H1 (cell line): ENCODE results near the gene NFYB. TPM values are rescaled to one million over a fixed set of nuclear protein-coding genes. Genes with fewer than 3 reads are reported as not detected.

Source experiments
- CTCF ChIA-PET: fragments of 300-600 bp; sonication (Branson Sonifier 250); formaldehyde crosslinking; loops from one replicate; lab custom pipeline; 2021; ENCODE audit not compliant: partially characterized antibody; lab: Charles Lee
- POLR2A ChIA-PET: fragments of 300-600 bp; sonication (Branson Sonifier 250); formaldehyde crosslinking; loops from one replicate; lab custom pipeline; 2021; ENCODE audit warnings: inconsistent platforms; ENCODE audit not compliant: partially characterized antibody; lab: Charles Lee
- DNase-seq, 2 experiments: peaks; one replicate each; pipeline versions ENCODE4 v3.0.0 to v3.0.0-alpha.2; 2010 to 2022; ENCODE audit warnings: low spot score in 2 of 2, low read depth in 1 of 2, mixed read lengths in 1 of 2
- FAIRE-seq: peaks from 2 replicates; lab custom pipeline; 2011; peaks lifted over from hg19 to GRCh38; lab: Jason Lieb, UNC
- H2AFZ ChIP-seq: 2 replicates; pipeline ENCODE4 v1.8.1; 2012; ENCODE audit warnings: low read length, inconsistent platforms
- H2AK5ac ChIP-seq: 2 replicates; pipeline ENCODE4 v1.6.1; 2013; ENCODE audit warnings: low read depth, low read length
- H2BK120ac ChIP-seq: replicated peaks from 2 replicates; pipeline ENCODE3; 2013; ENCODE audit warnings: low read depth, low read length, inconsistent platforms
- H2BK12ac ChIP-seq: 2 replicates; pipeline ENCODE4 v1.6.1; 2013; ENCODE audit warnings: low read depth, low read length
- H2BK15ac ChIP-seq: 2 replicates; pipeline ENCODE4 v1.6.1; 2013; ENCODE audit warnings: low read length
- H2BK20ac ChIP-seq: 2 replicates; pipeline ENCODE4 v1.6.1; 2013; ENCODE audit warnings: low read length
- H2BK5ac ChIP-seq: 2 replicates; pipeline ENCODE4 v1.6.1; 2013; ENCODE audit warnings: low read depth, low read length
- H3K14ac ChIP-seq: 2 replicates; pipeline ENCODE4 v1.6.1; 2013; ENCODE audit warnings: inconsistent platforms; ENCODE audit not compliant: insufficient read length
- H3K18ac ChIP-seq: 2 replicates; pipeline ENCODE4 v1.6.1; 2013; ENCODE audit warnings: low read length; ENCODE audit errors: extremely low read depth
- H3K23ac ChIP-seq: 2 replicates; pipeline ENCODE4 v1.6.1; 2013; ENCODE audit warnings: inconsistent platforms; ENCODE audit not compliant: insufficient read length
- H3K23me2 ChIP-seq: 2 replicates; pipeline ENCODE4 v1.6.1; 2013; ENCODE audit warnings: low read depth, low read length
- H3K27ac ChIP-seq: 2 replicates; pipeline ENCODE4 v1.6.1; 2011; ENCODE audit warnings: low read depth, low read length, inconsistent platforms
- H3K27me3 ChIP-seq, 4 experiments: replicated peaks in 1 of 4; 1 replicate in 1 of 4; 2 replicates in 3 of 4; pipeline versions ENCODE4 v1.6.1 to v1.8.1; 2011 to 2013; ENCODE audit warnings: low read length in 3 of 4, mild to moderate bottlenecking in 3 of 4, inconsistent platforms in 2 of 4, mixed read lengths in 2 of 4, moderate library complexity in 1 of 4; ENCODE audit not compliant: control insufficient read depth in 3 of 4, insufficient read depth in 3 of 4; ENCODE audit errors: extremely low read depth in 1 of 4
- H3K36me3 ChIP-seq, 4 experiments: 2 replicates each; pipeline versions ENCODE4 v1.6.1 to v1.8.1; 2011 to 2013; ENCODE audit warnings: mild to moderate bottlenecking in 4 of 4, low read length in 3 of 4, moderate library complexity in 2 of 4, control low read depth in 1 of 4, inconsistent platforms in 1 of 4; ENCODE audit not compliant: insufficient read depth in 4 of 4, control insufficient read depth in 2 of 4
- H3K4ac ChIP-seq: replicated peaks from 2 replicates; pipeline ENCODE3; 2013; ENCODE audit warnings: low read length, low read depth, mixed read lengths, inconsistent platforms; ENCODE audit not compliant: insufficient read length
- H3K4me1 ChIP-seq, 4 experiments: replicated peaks in 1 of 4; 1 replicate in 1 of 4; 2 replicates in 3 of 4; pipeline versions ENCODE4 v1.6.1 to v1.8.1; 2011 to 2013; ENCODE audit warnings: low read length in 3 of 4, inconsistent platforms in 2 of 4, mixed read lengths in 1 of 4; ENCODE audit not compliant: insufficient read depth in 4 of 4, control insufficient read depth in 3 of 4
- H3K4me2 ChIP-seq, 2 experiments: 2 replicates each; pipeline versions ENCODE4 v1.6.1 to v1.8.1; 2011 to 2013; ENCODE audit warnings: low read depth in 2 of 2, low read length in 2 of 2, control low read depth in 1 of 2, inconsistent platforms in 1 of 2, mild to moderate bottlenecking in 1 of 2; ENCODE audit not compliant: insufficient read depth in 1 of 2
- H3K4me3 ChIP-seq, 4 experiments: fragments of 200-600, 300-600 bp in 1 of 4; sonication (generic), shearing (Covaris generic), sonication (Bioruptor Twin) in 1 of 4; 2 replicates each; pipeline versions ENCODE4 v1.5.1 to v1.8.1; 2011 to 2016; ENCODE audit warnings: low read length in 4 of 4, low read depth in 3 of 4, control low read depth in 2 of 4, inconsistent platforms in 2 of 4, mild to moderate bottlenecking in 2 of 4, mixed read lengths in 1 of 4, moderate library complexity in 1 of 4; ENCODE audit not compliant: insufficient read depth in 2 of 4; ENCODE audit errors: extremely low read depth in 1 of 4
- H3K56ac ChIP-seq: replicated peaks from 2 replicates; pipeline ENCODE3; 2013; ENCODE audit warnings: low read depth, mild to moderate bottlenecking, mixed read lengths, low read length, inconsistent platforms; ENCODE audit not compliant: insufficient read length
- H3K79me1 ChIP-seq: 2 replicates; pipeline ENCODE4 v1.6.1; 2013; ENCODE audit warnings: low read depth, low read length, control low read depth
- H3K79me2 ChIP-seq, 2 experiments: 2 replicates each; pipeline versions ENCODE4 v1.6.1 to v1.8.1; 2012 to 2013; ENCODE audit warnings: low read length in 2 of 2, mild to moderate bottlenecking in 2 of 2, inconsistent platforms in 1 of 2; ENCODE audit not compliant: insufficient read depth in 2 of 2, control insufficient read depth in 1 of 2
- H3K9ac ChIP-seq, 4 experiments: replicated peaks in 1 of 4; 1 replicate in 1 of 4; 2 replicates in 3 of 4; pipeline versions ENCODE4 v1.6.1 to v1.8.1; 2011 to 2013; ENCODE audit warnings: low read depth in 3 of 4, low read length in 3 of 4, control low read depth in 2 of 4, mild to moderate bottlenecking in 2 of 4, moderate library complexity in 2 of 4, inconsistent platforms in 1 of 4; ENCODE audit errors: extremely low read depth in 1 of 4
- H3K9me3 ChIP-seq, 2 experiments: 2 replicates each; pipeline versions ENCODE4 v1.6.1 to v1.8.1; 2012 to 2013; ENCODE audit warnings: mild to moderate bottlenecking in 2 of 2, moderate library complexity in 2 of 2, control low read depth in 1 of 2, inconsistent platforms in 1 of 2, low read depth in 1 of 2, low read length in 1 of 2, mixed read lengths in 1 of 2; ENCODE audit not compliant: insufficient read depth in 2 of 2
- H4K20me1 ChIP-seq, 2 experiments: replicated peaks in 1 of 2; 2 replicates each; pipeline versions ENCODE3 to v1.8.1; 2011 to 2013; ENCODE audit warnings: inconsistent platforms in 2 of 2, low read length in 2 of 2, mild to moderate bottlenecking in 1 of 2; ENCODE audit not compliant: insufficient read depth in 2 of 2, control insufficient read depth in 1 of 2
- H4K5ac ChIP-seq: 2 replicates; pipeline ENCODE4 v1.6.1; 2013; ENCODE audit warnings: low read length, low read depth, mixed read lengths, inconsistent platforms; ENCODE audit not compliant: insufficient read length
- H4K8ac ChIP-seq: 2 replicates; pipeline ENCODE4 v1.8.0; 2013; ENCODE audit warnings: mild to moderate bottlenecking, moderate library complexity, low read length, inconsistent platforms; ENCODE audit not compliant: insufficient read depth; ENCODE audit errors: extremely low read depth
- H4K91ac ChIP-seq: replicated peaks from 2 replicates; pipeline ENCODE3; 2013; ENCODE audit warnings: low read length, mixed read lengths, inconsistent platforms; ENCODE audit not compliant: insufficient read length
- BCL11A ChIP-seq, 2 experiments: IDR thresholded peaks; one replicate each; pipeline ENCODE4 v1.6.1; 2011; ENCODE audit warnings: low read depth in 2 of 2, low read length in 2 of 2, mild to moderate bottlenecking in 2 of 2
- CREB1 ChIP-seq: IDR thresholded peaks from 2 replicates; pipeline ENCODE4 v1.6.1; 2012; ENCODE audit warnings: inconsistent platforms
- CTBP2 ChIP-seq: IDR thresholded peaks from 2 replicates; pipeline ENCODE4 v1.7.0; 2011; ENCODE audit warnings: borderline replicate concordance, mild to moderate bottlenecking, moderate library complexity, mixed read lengths, low read length; ENCODE audit not compliant: insufficient read depth, insufficient read length
- EGR1 ChIP-seq: IDR thresholded peaks from 2 replicates; pipeline ENCODE4 v1.6.1; 2011; ENCODE audit warnings: low read depth, low read length, borderline replicate concordance
- HDAC2 ChIP-seq, 2 experiments: fragments of 300-600 bp in 1 of 2; sonication (generic) in 1 of 2; IDR thresholded peaks; 2 replicates each; pipeline ENCODE4 v1.6.1; 2011 to 2012; ENCODE audit warnings: low read depth in 2 of 2, low read length in 2 of 2, mild to moderate bottlenecking in 2 of 2, moderate library complexity in 2 of 2, borderline replicate concordance in 1 of 2, inconsistent platforms in 1 of 2
- KDM4A ChIP-seq: IDR thresholded peaks from one replicate; pipeline ENCODE4 v1.7.1; 2012; ENCODE audit warnings: low read depth, mild to moderate bottlenecking, moderate library complexity, low read length, inconsistent platforms; ENCODE audit not compliant: severe bottlenecking
- MAX ChIP-seq: IDR thresholded peaks from 2 replicates; pipeline ENCODE4 v1.6.1; 2012; ENCODE audit warnings: inconsistent platforms
- NRF1 ChIP-seq: IDR thresholded peaks from 2 replicates; pipeline ENCODE4 v1.6.1; 2011; ENCODE audit warnings: mild to moderate bottlenecking, low read depth, low read length, improper control_type of control experiment
- RNF2 ChIP-seq: fragments of 200-900, 300-1000 bp; sonication (generic); IDR thresholded peaks from 2 replicates; pipeline ENCODE4 v1.7.1; 2016; ENCODE audit warnings: borderline replicate concordance, low read depth, mild to moderate bottlenecking, antibody characterized with exemption, low read length; ENCODE audit not compliant: poor library complexity, severe bottlenecking; ENCODE audit errors: missing control alignments
- RXRA ChIP-seq: IDR thresholded peaks from 2 replicates; pipeline ENCODE4 v1.6.1; 2011; ENCODE audit warnings: low read depth, mild to moderate bottlenecking, low read length, moderate library complexity; ENCODE audit not compliant: insufficient read depth
- SRF ChIP-seq: IDR thresholded peaks from 2 replicates; pipeline ENCODE4 v1.6.1; 2011; ENCODE audit warnings: mild to moderate bottlenecking, low read depth, low read length, moderate library complexity
- ZNF274 ChIP-seq: IDR thresholded peaks from 2 replicates; pipeline ENCODE4 v1.7.0; 2012; ENCODE audit warnings: low read length, borderline replicate concordance; ENCODE audit errors: extremely low read depth
- polyA plus RNA-seq, 7 experiments: library from polyadenylated mRNA; depleted of rRNA in 3 of 7; stranded (reverse) in 5 of 7; unstranded in 2 of 7; fragments of >200 nt in 5 of 7; fragments of 200-250 nt in 2 of 7; gene quantifications; 1 replicate in 5 of 7; 2 replicates in 1 of 7; 4 replicates in 1 of 7; pipeline versions ENCODE4 v1.2.1 to v1.2.3, GENCODE V29; 2011 to 2013; ENCODE audit warnings: missing spikeins in 2 of 7, mixed read lengths in 2 of 7
- total RNA-seq: library from RNA; stranded (reverse); fragmentation: NEBNext Ultra II Directional; extraction: Animal tissue kit (Norgen Biotek cat#: 25700); gene quantifications from 2 replicates; pipeline ENCODE4 v1.2.1, GENCODE V29; 2021
- TF ChIP-seq, protein P1 (sequence below): IDR thresholded peaks from 2 replicates; pipeline ENCODE4 v1.6.1; 2011; ENCODE audit warnings: low read depth, mild to moderate bottlenecking, low read length; ENCODE audit not compliant: insufficient read depth

NFYB gene
- total and polyA plus RNA-seq, 2 of the 8 experiments (the other 6 are each of a cell fraction or from before 2014, with no cell fraction given), result 29.1 to 43.5 TPM

GRCh38 chr12:104115587-104115975 is 22.4 kb downstream of the NFYB start:
- Histone ChIP-seq H3K56ac (no peak overlapping the region), H3K9ac (no peak overlapping the region), H2BK12ac (no peak overlapping the region), H3K79me2 (no peaks in the 10 kb centered on the region), H3K18ac (no peak overlapping the region), H2BK120ac (no peak overlapping the region), H4K20me1 (no peaks in the 10 kb centered on the region), H4K5ac (no peak overlapping the region), H3K36me3 (peaks cover 0 to 35% (median 12%) of the 10 kb centered on the region in 4 experiments; a peak in 4 of 8 replicates), H4K8ac (no peak overlapping the region), H2AK5ac (no peak overlapping the region), H3K14ac (no peak overlapping the region), H3K27me3 (no peaks in the 10 kb centered on the region), H3K23me2 (no peaks in the 10 kb centered on the region), H3K27ac (no peak overlapping the region), H3K23ac (no peak overlapping the region), H2BK15ac (no peak overlapping the region), H2BK5ac (no peak overlapping the region), H3K79me1 (no peaks in the 10 kb centered on the region), H4K91ac (no peak overlapping the region), H3K4me2 (no peak overlapping the region), H2BK20ac (no peak overlapping the region), H3K4me1 (peaks cover 0 to 1% (median 0%) of the 10 kb centered on the region in 4 experiments; a peak in 1 of 7 replicates), H3K9me3 (no peaks in the 10 kb centered on the region), H3K4me3 (no peak overlapping the region), H3K4ac (no peak overlapping the region), H2AFZ (no peak overlapping the region)
- POLR2A ChIA-PET, result interaction anchor here (1.3 kb wide), 1 partner anchor 23 kb away, joined by 3 read pairs; the partner anchor contains the start of gene NFYB
- DNase-seq, result no peak
- no peak for FAIRE-seq
- CTCF ChIA-PET, result interaction anchor here (0.6 kb wide), 1 partner anchor 282 kb away, joined by 3 read pairs; no protein-coding TSS in a partner anchor
- TF ChIP-seq MAX (no peak), RNF2 (no peak), BCL11A (IDR thresholded peaks at IDR 0.05; ENCODE audit: low read depth in 2 of 2, low read length in 2 of 2) (no peak), NRF1 (no peak), HDAC2 (IDR thresholded peaks at IDR 0.05; ENCODE audit: borderline replicate concordance in 1 of 2, low read depth in 2 of 2, low read length in 2 of 2) (no peak), CREB1 (no peak), KDM4A (no peak), EGR1 (no peak), ZNF274 (no peak), CTBP2 (no peak), SRF (no peak), RXRA (no peak)
- TF ChIP-seq, protein P1, sequence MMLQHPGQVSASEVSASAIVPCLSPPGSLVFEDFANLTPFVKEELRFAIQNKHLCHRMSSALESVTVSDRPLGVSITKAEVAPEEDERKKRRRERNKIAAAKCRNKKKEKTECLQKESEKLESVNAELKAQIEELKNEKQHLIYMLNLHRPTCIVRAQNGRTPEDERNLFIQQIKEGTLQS, result no peak
